Tibial nerve (tissue), 3 donors: Measurements from ENCODE around the gene MYCBPAP.

Experiments used
- CTCF ChIP-seq, 5 experiments: fragments of 200-600 bp in 3 of 5; fragments of 450-650 bp in 2 of 5; sonication (generic) in 3 of 5; IDR thresholded peaks; one replicate each; pipeline ENCODE4 v1.5.1; 2016 to 2019; ENCODE audit warnings: antibody characterized with exemption in 5 of 5, mild to moderate bottlenecking in 3 of 5, moderate library complexity in 2 of 5
- POLR2A ChIP-seq, 2 donors: fragments of 450-650 bp; IDR thresholded peaks; one replicate each; pipeline ENCODE4 v1.6.1; 2017; ENCODE audit warnings: antibody characterized with exemption in 2 of 2, mild to moderate bottlenecking in 2 of 2, moderate library complexity in 2 of 2

GRCh38 chr17:50477976-50478375 is 30.3 kb upstream of the MYCBPAP start:
- TF ChIP-seq POLR2A (IDR thresholded peaks at IDR 0.05) (no peak), CTCF (IDR thresholded peaks at IDR 0.05) (no peak)
